ENCODE measurements around the gene NHLRC1.

- TF ChIP-seq CTCF (conservative IDR thresholded peaks at IDR 0.05; ENCODE audit: low read depth in 2 of 2) (no peak), JUNB (IDR thresholded peaks at IDR 0.05; ENCODE audit: unreplicated experiment) (no peak), EZH2 (IDR thresholded peaks at IDR 0.05; ENCODE audit: low read depth, unreplicated experiment) (no peak), POLR2AphosphoS5 (IDR thresholded peaks at IDR 0.05; ENCODE audit: low read depth) (no peak), NANOG (IDR thresholded peaks at IDR 0.05; ENCODE audit: borderline replicate concordance) (no peak), EZH2phosphoT487 (IDR thresholded peaks at IDR 0.05; ENCODE audit: unreplicated experiment) (no peak)
- TF ChIP-seq, protein P1, sequence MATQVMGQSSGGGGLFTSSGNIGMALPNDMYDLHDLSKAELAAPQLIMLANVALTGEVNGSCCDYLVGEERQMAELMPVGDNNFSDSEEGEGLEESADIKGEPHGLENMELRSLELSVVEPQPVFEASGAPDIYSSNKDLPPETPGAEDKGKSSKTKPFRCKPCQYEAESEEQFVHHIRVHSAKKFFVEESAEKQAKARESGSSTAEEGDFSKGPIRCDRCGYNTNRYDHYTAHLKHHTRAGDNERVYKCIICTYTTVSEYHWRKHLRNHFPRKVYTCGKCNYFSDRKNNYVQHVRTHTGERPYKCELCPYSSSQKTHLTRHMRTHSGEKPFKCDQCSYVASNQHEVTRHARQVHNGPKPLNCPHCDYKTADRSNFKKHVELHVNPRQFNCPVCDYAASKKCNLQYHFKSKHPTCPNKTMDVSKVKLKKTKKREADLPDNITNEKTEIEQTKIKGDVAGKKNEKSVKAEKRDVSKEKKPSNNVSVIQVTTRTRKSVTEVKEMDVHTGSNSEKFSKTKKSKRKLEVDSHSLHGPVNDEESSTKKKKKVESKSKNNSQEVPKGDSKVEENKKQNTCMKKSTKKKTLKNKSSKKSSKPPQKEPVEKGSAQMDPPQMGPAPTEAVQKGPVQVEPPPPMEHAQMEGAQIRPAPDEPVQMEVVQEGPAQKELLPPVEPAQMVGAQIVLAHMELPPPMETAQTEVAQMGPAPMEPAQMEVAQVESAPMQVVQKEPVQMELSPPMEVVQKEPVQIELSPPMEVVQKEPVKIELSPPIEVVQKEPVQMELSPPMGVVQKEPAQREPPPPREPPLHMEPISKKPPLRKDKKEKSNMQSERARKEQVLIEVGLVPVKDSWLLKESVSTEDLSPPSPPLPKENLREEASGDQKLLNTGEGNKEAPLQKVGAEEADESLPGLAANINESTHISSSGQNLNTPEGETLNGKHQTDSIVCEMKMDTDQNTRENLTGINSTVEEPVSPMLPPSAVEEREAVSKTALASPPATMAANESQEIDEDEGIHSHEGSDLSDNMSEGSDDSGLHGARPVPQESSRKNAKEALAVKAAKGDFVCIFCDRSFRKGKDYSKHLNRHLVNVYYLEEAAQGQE (IDR thresholded peaks at IDR 0.05; ENCODE audit: unreplicated experiment), result no peak
- TF ChIP-seq, protein P2, sequence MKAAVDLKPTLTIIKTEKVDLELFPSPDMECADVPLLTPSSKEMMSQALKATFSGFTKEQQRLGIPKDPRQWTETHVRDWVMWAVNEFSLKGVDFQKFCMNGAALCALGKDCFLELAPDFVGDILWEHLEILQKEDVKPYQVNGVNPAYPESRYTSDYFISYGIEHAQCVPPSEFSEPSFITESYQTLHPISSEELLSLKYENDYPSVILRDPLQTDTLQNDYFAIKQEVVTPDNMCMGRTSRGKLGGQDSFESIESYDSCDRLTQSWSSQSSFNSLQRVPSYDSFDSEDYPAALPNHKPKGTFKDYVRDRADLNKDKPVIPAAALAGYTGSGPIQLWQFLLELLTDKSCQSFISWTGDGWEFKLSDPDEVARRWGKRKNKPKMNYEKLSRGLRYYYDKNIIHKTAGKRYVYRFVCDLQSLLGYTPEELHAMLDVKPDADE (IDR thresholded peaks at IDR 0.05), result no peak
These were observed 17.6 kb upstream of the NHLRC1 start for GRCh38 chr6:18139935-18140621.

All from GM23338 (cell line).